HFF-Myc (cell line): Measurements from ENCODE around the gene UBR3.

Experiments used
- DNase-seq: peaks from one replicate; pipeline ENCODE4 v3.0.0-alpha.2; 2011; ENCODE audit warnings: low read depth; ENCODE audit errors: extremely low read depth
- H3K4me3 ChIP-seq: replicated peaks from 2 replicates; pipeline ENCODE4 v1.5.1; 2011; ENCODE audit warnings: low read depth, mild to moderate bottlenecking, control low read depth, low read length
- TF ChIP-seq, protein P1 (sequence below): IDR thresholded peaks from 2 replicates; pipeline ENCODE4 v1.5.1; 2012; ENCODE audit warnings: mild to moderate bottlenecking, low read depth, low read length, control low read depth; ENCODE audit errors: missing control alignments

UBR3 gene

DNA sequence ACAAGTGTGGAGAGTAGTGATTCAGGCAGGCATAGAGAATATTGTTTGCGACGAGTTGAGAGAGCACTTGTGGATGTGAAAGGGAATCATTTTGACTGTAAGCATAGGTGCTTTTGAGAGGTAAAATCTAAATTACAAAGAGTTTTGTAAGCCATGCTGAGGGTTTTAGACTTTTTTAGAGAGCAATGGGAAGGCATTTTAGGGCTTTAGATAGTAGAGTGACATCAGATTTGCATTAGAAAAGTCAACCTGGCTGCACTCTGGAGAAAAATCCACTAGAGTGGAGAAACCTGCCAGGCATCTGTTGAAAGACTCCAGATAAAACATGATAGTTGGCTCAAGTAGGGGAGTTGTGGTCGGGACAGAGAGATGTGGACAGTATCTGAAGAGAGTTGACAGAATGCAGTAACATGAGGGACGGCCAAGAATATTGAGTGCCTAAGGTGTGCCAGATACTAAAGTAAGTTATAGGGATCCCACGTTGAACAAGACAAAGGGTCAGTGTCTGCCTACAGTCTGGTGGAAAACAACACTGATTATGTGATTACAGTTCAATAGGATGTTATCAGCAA lies 258.9 kb downstream of the UBR3 start:
- TF ChIP-seq, protein P1, sequence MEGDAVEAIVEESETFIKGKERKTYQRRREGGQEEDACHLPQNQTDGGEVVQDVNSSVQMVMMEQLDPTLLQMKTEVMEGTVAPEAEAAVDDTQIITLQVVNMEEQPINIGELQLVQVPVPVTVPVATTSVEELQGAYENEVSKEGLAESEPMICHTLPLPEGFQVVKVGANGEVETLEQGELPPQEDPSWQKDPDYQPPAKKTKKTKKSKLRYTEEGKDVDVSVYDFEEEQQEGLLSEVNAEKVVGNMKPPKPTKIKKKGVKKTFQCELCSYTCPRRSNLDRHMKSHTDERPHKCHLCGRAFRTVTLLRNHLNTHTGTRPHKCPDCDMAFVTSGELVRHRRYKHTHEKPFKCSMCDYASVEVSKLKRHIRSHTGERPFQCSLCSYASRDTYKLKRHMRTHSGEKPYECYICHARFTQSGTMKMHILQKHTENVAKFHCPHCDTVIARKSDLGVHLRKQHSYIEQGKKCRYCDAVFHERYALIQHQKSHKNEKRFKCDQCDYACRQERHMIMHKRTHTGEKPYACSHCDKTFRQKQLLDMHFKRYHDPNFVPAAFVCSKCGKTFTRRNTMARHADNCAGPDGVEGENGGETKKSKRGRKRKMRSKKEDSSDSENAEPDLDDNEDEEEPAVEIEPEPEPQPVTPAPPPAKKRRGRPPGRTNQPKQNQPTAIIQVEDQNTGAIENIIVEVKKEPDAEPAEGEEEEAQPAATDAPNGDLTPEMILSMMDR = no peak
- H3K4me3 ChIP-seq = no peak overlapping the region
- no peak for DNase-seq

DNA sequence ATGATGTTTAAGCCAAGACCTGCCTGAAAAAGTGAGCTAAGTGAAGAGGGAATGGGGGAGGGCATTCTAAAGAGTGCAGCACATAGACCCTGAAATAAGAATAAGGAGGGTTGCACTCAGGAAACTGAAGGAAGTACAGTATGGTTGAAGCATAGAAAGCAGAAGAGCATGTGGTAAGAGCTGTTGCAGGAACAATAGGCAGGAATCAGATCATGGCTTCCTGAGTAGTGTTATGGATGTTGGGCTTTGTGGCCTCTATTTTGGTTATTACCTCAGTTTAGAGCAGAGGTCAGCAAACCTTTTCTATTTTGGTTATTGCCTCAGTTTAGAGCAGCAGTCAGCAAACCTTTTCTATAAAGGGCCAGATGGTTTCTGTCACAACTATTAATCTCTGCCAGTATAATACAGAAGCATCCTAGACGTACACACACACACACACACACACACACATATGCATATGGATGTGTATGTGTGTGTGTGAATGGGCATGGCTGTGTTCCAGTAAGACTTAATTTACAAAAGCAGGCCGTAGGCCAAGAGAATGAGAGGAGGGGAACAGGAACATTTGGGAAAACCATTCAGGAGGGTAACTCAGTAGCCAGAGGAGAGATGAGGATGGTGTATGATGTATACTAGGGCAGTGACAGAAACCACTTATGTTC lies 259.6 kb downstream of the UBR3 start:
- TF ChIP-seq, protein P1 = no peak
- DNase-seq = no peak
- no peak overlapping the region for H3K4me3 ChIP-seq

GRCh38 chr2:170087413-170087793 lies 260.1 kb downstream of the UBR3 start:
- DNase-seq = no peak
- TF ChIP-seq, protein P1 = no peak
- H3K4me3 ChIP-seq = no peak overlapping the region

DNA sequence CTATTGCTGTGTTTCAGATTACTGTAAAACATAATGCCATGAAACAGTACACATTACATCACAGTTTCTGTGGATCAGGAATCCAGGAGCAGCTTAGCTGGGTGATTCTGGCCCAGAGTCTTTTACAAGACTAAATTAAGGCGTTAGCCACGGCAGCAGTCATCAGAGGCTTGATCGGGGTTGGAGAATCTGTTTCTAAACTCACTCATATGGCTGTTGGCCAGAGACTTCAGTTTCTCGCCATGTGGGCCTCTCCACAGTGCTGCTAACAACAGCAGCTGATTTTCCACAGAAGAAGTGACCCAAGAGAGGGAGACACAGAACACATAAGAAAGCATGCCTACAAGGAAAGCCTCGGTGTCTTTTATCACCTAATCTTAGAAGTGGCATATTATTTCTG lies 261.5 kb downstream of the UBR3 start:
- DNase-seq = no peak
- H3K4me3 ChIP-seq = no peak overlapping the region
- TF ChIP-seq, protein P1 = no peak

GRCh38 chr2:170090229-170090628 lies 263.0 kb downstream of the UBR3 start:
- no peak overlapping the region for H3K4me3 ChIP-seq
- TF ChIP-seq, protein P1 = no peak
- DNase-seq = no peak

GRCh38 chr2:170091436-170091835 lies 264.2 kb downstream of the UBR3 start:
- no peak for DNase-seq
- H3K4me3 ChIP-seq = no peak overlapping the region
- TF ChIP-seq, protein P1 = no peak
